Endothelial cell (in vitro differentiated cells): ENCODE measurements around the gene SMIM5. TPM values are rescaled to one million over a fixed set of nuclear protein-coding genes. Genes with fewer than 3 reads are reported as not detected.

Experiments
- DNase-seq: peaks from one replicate; pipeline ENCODE4 v3.0.0; 2021; ENCODE audit warnings: low spot score
- H3K27ac Mint-ChIP-seq: one replicate; pipeline ENCODE4 v1.8.0; 2021; ENCODE audit warnings: mixed read lengths, inconsistent platforms; ENCODE audit not compliant: unreplicated experiment
- H3K27me3 Mint-ChIP-seq: one replicate; pipeline ENCODE4 v1.8.0; 2021; ENCODE audit warnings: mild to moderate bottlenecking, moderate library complexity, mixed read lengths, inconsistent platforms; ENCODE audit not compliant: unreplicated experiment
- H3K36me3 Mint-ChIP-seq: one replicate; pipeline ENCODE4 v1.8.0; 2021; ENCODE audit warnings: mild to moderate bottlenecking, low read depth, mixed read lengths, inconsistent platforms; ENCODE audit not compliant: unreplicated experiment
- H3K4me1 Mint-ChIP-seq: one replicate; pipeline ENCODE4 v1.8.0; 2021; ENCODE audit warnings: mild to moderate bottlenecking, mixed read lengths, inconsistent platforms; ENCODE audit not compliant: unreplicated experiment
- H3K4me3 Mint-ChIP-seq: one replicate; pipeline ENCODE4 v1.8.0; 2021; ENCODE audit warnings: mild to moderate bottlenecking, mixed read lengths, inconsistent platforms; ENCODE audit not compliant: unreplicated experiment
- H3K9me3 Mint-ChIP-seq: one replicate; pipeline ENCODE4 v1.8.0; 2021; ENCODE audit warnings: mixed read lengths, inconsistent platforms; ENCODE audit not compliant: unreplicated experiment
- total RNA-seq: library from RNA; stranded (reverse); fragmentation: NEBNext Ultra II Directional; extraction: Animal tissue kit (Norgen Biotek cat#: 25700); gene quantifications from one replicate; pipeline ENCODE4 v1.2.1, GENCODE V29; 2021; ENCODE audit not compliant: unreplicated experiment
- TF ChIP-seq, protein P1 (sequence below): fragments of 200-600 bp; sonication (generic); IDR thresholded peaks from one replicate; pipeline ENCODE4 v1.5.0; 2021; ENCODE audit warnings: antibody characterized with exemption; ENCODE audit not compliant: unreplicated experiment

SMIM5 gene
- total RNA-seq, 1 donor from 2014 or later: 1.1 TPM

DNA sequence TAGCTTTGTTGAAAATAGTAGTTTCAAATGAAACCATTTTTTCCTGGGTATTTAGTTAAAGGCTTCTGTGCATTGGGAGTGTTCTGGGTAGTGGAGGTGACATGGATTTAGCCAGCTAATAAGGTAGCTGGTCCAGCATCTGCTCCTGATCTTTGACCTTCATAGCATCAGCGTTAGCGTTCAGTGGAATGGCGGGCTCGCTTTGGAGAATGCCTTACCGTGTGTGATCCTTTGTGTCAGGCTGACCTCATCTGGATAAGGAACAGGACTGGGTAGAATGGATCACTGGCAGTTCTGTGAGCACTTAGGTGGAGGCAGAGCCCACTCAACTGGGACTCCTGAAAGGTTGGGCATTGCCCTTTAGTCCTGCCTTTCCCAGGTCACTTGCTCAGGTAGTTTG lies 37.6 kb downstream of the SMIM5 start:
- Mint-ChIP-seq H3K4me1 (peaks cover 10% of the 10 kb centered on the region), H3K27me3 (no peaks in the 10 kb centered on the region), H3K4me3 (peak overlapping the region; percentile 56), H3K9me3 (no peaks in the 10 kb centered on the region), H3K36me3 (peaks cover 19% of the 10 kb centered on the region), H3K27ac (peak overlapping the region; percentile 48)
- TF ChIP-seq, protein P1, sequence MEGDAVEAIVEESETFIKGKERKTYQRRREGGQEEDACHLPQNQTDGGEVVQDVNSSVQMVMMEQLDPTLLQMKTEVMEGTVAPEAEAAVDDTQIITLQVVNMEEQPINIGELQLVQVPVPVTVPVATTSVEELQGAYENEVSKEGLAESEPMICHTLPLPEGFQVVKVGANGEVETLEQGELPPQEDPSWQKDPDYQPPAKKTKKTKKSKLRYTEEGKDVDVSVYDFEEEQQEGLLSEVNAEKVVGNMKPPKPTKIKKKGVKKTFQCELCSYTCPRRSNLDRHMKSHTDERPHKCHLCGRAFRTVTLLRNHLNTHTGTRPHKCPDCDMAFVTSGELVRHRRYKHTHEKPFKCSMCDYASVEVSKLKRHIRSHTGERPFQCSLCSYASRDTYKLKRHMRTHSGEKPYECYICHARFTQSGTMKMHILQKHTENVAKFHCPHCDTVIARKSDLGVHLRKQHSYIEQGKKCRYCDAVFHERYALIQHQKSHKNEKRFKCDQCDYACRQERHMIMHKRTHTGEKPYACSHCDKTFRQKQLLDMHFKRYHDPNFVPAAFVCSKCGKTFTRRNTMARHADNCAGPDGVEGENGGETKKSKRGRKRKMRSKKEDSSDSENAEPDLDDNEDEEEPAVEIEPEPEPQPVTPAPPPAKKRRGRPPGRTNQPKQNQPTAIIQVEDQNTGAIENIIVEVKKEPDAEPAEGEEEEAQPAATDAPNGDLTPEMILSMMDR: no peak
- no peak for DNase-seq

DNA sequence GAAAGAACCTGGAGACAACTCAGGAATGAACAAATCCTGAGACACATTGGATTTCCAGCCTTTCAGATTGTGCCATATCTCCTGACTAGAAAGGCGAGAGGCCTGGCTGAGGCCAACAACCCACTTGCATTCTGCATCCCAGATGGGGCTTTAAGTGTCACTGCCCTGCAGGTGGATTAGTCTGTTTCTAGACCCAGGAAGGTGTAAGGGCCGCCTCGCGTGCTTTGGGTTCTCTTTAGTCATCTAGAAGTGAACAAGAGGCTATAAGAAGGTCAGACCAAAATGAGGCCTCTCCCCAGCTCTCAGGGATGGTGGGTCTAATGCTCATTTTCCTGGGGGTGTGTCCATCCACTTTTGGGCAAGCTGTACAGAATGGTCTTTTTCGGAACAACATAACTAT lies 38.8 kb downstream of the SMIM5 start:
- no peaks in the 10 kb centered on the region for H3K9me3 Mint-ChIP-seq
- TF ChIP-seq, protein P1: no peak
- no peaks in the 10 kb centered on the region for H3K27me3 Mint-ChIP-seq
- H3K4me1 Mint-ChIP-seq: peaks cover 5% of the 10 kb centered on the region
- DNase-seq: no peak
- no peak overlapping the region for H3K4me3 Mint-ChIP-seq
- no peak overlapping the region for H3K27ac Mint-ChIP-seq
- peaks cover 19% of the 10 kb centered on the region for H3K36me3 Mint-ChIP-seq

DNA sequence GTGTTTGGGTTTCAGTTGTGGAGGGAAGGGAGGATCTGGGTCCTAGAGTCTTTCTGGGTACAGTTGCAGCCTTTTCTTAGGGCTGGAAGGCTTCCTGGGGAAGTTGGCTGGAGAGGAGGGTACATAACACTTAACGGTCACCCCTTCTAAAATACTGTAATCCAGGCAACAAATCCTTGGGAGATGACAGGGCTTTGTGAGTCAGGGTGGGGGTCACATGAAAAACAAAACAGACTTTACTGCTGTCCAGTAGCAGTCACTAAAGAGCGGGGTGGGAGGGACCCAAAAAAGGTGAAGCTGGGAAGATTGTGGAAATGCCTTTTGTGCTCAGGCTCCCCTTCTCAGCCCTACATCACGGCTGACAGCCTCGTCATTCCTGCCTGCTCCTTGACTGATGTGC lies 40.3 kb downstream of the SMIM5 start:
- peaks cover 3% of the 10 kb centered on the region for H3K4me1 Mint-ChIP-seq
- H3K27me3 Mint-ChIP-seq: no peaks in the 10 kb centered on the region

DNA sequence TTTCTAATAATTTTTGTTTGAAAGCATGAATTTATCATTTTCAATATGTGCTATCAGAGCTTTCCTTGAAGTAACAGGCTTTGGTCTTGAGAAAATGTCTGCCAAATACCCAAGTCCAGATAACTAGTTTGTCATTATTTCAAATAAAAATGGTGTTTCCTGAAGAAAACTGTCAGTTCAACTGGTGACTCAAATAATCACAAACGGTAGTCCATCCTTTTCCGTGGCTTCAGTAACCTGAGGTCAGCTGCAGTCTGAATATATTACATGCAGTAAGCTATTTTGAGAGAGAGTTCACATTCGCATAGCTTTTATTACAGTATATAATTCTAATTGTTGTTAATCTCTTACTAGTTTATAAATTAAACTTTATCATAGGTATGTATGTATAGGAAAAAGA lies 43.2 kb downstream of the SMIM5 start:
- Mint-ChIP-seq H3K4me3 (no peak overlapping the region), H3K27ac (no peak overlapping the region), H3K27me3 (peaks cover 3% of the 10 kb centered on the region), H3K9me3 (no peaks in the 10 kb centered on the region), H3K36me3 (peaks cover 17% of the 10 kb centered on the region), H3K4me1 (peaks cover 18% of the 10 kb centered on the region)
- DNase-seq: no peak
- TF ChIP-seq, protein P1: no peak

More for the DNA sequence above, 40.3 kb downstream of the SMIM5 start:
- Mint-ChIP-seq H3K27ac (no peak overlapping the region), H3K4me3 (peak overlapping the region; percentile 47), H3K36me3 (peaks cover 19% of the 10 kb centered on the region), H3K9me3 (no peaks in the 10 kb centered on the region)
- DNase-seq: no peak
- TF ChIP-seq, protein P1: no peak

DNA sequence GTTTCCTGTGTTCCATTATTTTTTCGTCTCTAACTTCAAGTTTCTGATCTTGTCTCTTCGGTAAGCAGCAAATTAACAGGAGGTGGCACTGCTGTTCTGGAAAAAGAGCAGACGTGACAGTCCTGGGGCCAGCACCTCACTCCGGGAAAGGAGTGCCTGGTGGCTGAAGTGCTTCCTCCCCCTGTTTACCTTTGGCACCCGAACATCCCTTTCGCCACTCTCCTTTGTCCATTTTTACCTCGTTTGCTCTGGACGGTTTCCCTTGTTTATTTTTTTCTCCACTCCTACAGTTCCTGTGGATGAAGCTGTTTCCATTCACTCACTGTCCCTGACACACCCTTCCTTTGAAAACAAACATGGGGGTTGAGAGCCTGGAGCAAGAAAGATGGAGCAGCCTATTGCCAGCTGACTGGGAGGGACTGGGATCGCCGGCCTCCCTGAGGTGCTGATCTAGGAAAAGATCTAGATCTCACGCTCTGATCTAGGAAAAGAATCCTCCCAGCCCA lies 46.5 kb downstream of the SMIM5 start:
- Mint-ChIP-seq H3K9me3 (no peaks in the 10 kb centered on the region), H3K36me3 (peaks cover 10% of the 10 kb centered on the region), H3K27ac (no peak overlapping the region), H3K4me1 (peaks cover 18% of the 10 kb centered on the region), H3K27me3 (peaks cover 3% of the 10 kb centered on the region), H3K4me3 (no peak overlapping the region)
- TF ChIP-seq, protein P1: no peak
- no peak for DNase-seq
